ENCODE results near the gene RNF20. TPM values are rescaled to one million over a fixed set of nuclear protein-coding genes. Genes with fewer than 3 reads are reported as not detected.

The RNF20 gene, protein sequence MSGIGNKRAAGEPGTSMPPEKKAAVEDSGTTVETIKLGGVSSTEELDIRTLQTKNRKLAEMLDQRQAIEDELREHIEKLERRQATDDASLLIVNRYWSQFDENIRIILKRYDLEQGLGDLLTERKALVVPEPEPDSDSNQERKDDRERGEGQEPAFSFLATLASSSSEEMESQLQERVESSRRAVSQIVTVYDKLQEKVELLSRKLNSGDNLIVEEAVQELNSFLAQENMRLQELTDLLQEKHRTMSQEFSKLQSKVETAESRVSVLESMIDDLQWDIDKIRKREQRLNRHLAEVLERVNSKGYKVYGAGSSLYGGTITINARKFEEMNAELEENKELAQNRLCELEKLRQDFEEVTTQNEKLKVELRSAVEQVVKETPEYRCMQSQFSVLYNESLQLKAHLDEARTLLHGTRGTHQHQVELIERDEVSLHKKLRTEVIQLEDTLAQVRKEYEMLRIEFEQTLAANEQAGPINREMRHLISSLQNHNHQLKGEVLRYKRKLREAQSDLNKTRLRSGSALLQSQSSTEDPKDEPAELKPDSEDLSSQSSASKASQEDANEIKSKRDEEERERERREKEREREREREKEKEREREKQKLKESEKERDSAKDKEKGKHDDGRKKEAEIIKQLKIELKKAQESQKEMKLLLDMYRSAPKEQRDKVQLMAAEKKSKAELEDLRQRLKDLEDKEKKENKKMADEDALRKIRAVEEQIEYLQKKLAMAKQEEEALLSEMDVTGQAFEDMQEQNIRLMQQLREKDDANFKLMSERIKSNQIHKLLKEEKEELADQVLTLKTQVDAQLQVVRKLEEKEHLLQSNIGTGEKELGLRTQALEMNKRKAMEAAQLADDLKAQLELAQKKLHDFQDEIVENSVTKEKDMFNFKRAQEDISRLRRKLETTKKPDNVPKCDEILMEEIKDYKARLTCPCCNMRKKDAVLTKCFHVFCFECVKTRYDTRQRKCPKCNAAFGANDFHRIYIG
- total RNA-seq, result 21.2 TPM
- polyA plus RNA-seq, result 16.9 TPM
- long read RNA-seq, donor 1, result 0 reads
- long read RNA-seq, donor 2, result 0 reads
- long read RNA-seq, donor 3, partial matches to known transcripts, result 5 of 5 reads
- long read RNA-seq, donor 3, other reads (novel, unspliced or antisense), result 0 of 5 reads
- long read RNA-seq, donor 4, partial matches to known transcripts, result 6 of 6 reads
- long read RNA-seq, donor 4, other reads (novel, unspliced or antisense), result 0 of 6 reads
- long read RNA-seq, donor 5, partial matches to known transcripts, result 0 of 3 reads
- long read RNA-seq, donor 5, other reads (novel, unspliced or antisense), result 0 of 3 reads
- long read RNA-seq, donor 6, partial matches to known transcripts, result 10 of 10 reads
- long read RNA-seq, donor 6, other reads (novel, unspliced or antisense), result 0 of 10 reads
- long read RNA-seq, donor 7, partial matches to known transcripts, result 0 of 1 reads
- long read RNA-seq, donor 7, other reads (novel, unspliced or antisense), result 0 of 1 reads
- long read RNA-seq, donor 8, result 0 reads
- long read RNA-seq, donor 9, partial matches to known transcripts, result 0 of 2 reads
- long read RNA-seq, donor 9, other reads (novel, unspliced or antisense), result 0 of 2 reads
- long read RNA-seq, donor 10, result 0 reads

DNA sequence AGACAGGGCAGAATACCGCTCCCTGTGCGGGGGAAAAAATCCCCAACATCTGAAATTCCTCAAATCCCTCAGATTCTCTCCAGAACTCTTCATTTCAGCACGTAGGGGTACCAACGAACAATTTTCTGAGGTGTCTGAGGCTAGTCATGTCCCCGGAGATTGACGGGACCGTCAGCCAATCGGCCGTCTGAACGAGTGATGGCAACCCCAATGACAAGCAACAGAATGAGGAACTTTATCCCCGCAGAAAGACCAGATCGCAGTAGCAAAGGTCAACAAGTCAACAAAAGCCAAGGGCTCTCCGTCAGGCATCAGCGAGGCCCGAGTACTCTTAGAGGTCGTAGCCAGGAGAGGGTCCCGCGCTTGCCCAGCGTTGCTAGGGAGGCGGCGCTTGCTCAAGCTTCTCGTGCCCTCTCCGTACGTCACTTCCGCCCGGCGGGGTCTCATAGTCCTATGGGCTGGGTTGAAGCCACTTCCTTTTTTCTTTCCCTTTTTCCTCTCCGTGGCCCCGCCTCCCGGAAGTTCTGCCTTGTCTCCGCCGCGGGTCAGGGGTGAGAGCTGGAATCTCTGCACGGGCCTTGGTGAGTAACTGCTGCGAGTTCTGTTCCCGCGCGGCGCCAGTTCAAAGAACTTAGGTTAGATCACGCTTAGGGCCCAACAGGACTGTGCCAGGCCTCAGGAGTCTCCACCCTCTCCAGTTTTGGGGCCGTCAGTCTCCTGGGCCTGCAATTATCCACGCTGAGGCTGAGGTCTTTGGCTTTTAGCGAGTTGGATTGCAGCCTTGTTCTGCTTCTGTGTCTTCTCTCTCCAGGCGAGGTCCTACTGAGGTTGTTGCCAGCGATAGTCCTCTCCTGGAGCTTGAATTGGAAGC, at the start of gene RNF20:
RNF20 (plus strand) TSS at position 520 of the 871 bp plus-strand sequence. CDS start 1,571 bp downstream, outside the sequence.
- no peaks in the 10 kb centered on the region for H3K27me3 ChIP-seq (ENCODE audit: control insufficient read depth in 2 of 2, insufficient read depth in 1 of 2, low read length in 1 of 2)
- H3K4me3 ChIP-seq (ENCODE audit: low read length in 2 of 2), result peak within 1 kb of the TSS; percentile 82 to 91
- peak within 1 kb of the TSS; percentile 88 for H3K27ac ChIP-seq (ENCODE audit: low read depth in 1 of 2, low read length in 1 of 2)
- peaks cover 16 to 22% of the 10 kb centered on the region in 2 donors for H3K36me3 ChIP-seq (ENCODE audit: control insufficient read depth in 2 of 2, insufficient read depth in 2 of 2, low read length in 1 of 2)
- DNase-seq (ENCODE audit: low read depth in 6 of 9, low spot score in 9 of 9), result peak; percentile 98 to 100 (median 99)
- H3K9me3 ChIP-seq (ENCODE audit: control insufficient read depth in 2 of 2, insufficient read depth in 1 of 2, low read length in 1 of 2), result no peaks in the 10 kb centered on the region
- H3K4me1 ChIP-seq (ENCODE audit: control insufficient read depth in 2 of 2, insufficient read depth in 2 of 2, low read length in 2 of 2), result peaks cover 0 to 4% of the 10 kb centered on the region in 2 donors
- whole genome bisulfite sequencing, result under 1% methylated on average over 45 of the region's 45 CpGs

DNA sequence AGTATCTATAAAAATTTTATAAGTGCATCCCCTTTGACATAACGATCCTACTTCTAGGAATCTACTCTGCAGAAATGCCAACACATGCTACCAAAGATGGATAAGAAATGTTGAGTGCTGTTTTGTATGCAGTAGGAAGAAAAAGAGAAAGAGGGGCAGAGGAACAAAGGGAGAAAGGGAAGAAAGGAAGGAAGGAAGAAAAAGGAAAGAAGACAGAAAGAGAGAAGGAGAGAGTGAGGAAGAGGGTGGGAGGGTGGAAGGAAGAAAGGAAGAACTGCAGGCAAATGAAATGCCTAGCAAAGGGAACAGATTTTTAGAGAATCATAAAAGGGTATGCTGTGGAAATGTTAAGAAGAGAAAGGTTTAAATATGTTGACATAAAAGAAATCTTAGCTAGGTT, 49.6 kb upstream of the RNF20 start:
- 96% methylated on average over 1 of the region's 1 CpG for WGBS
- no peak overlapping the region for H3K27ac ChIP-seq (ENCODE audit: low read depth in 1 of 2, low read length in 1 of 2)
- H3K27me3 ChIP-seq (ENCODE audit: control insufficient read depth in 2 of 2, insufficient read depth in 1 of 2, low read length in 1 of 2), result peaks cover 26 to 35% of the 10 kb centered on the region in 2 donors
- no peaks in the 10 kb centered on the region for H3K9me3 ChIP-seq (ENCODE audit: control insufficient read depth in 2 of 2, insufficient read depth in 1 of 2, low read length in 1 of 2)
- no peak for DNase-seq (ENCODE audit: low read depth in 6 of 9, low spot score in 9 of 9)
- H3K36me3 ChIP-seq (ENCODE audit: control insufficient read depth in 2 of 2, insufficient read depth in 2 of 2, low read length in 1 of 2), result no peaks in the 10 kb centered on the region
- no peak overlapping the region for H3K4me3 ChIP-seq (ENCODE audit: low read length in 2 of 2)
- H3K4me1 ChIP-seq (ENCODE audit: control insufficient read depth in 2 of 2, insufficient read depth in 2 of 2, low read length in 2 of 2), result no peaks in the 10 kb centered on the region

DNA sequence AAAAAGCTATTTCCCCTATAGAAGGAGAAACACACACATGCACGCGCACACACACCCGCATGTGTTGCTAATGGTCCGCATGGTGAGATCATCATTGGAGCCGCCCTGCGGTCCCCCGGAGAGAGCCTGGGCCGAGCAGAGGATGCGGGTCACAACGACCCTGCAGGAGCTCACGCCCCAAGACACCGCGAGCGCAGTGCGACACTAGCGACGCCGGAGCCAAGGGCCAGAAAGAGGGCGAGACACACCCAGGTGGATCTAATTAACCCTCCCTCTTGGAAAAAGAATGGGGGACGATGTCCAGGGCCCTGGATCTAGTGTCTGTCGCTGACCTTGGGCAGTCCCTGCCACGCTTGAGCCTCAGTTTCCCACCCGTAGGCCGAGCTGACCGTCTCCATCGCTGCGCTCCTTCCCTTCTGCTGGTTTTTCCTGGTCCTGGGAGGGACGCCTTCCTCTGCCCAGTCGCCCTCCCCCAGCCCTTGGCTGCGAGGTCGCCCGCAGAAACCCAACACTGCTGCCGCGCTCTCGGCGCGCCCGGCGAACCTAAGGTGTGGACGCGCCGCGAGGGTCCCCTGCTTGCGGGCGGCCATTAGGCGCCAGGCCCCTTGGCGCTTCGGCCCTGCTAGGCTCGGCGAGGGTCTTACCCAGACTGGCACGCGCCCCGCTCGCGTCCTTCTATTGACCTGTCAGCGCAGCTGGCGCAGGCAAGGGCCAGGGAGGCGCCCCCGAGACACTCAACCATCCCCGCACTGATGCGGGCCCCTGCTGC, 47.5 kb upstream of the RNF20 start:
- peak overlapping the region in 1 of 2 donors; percentile 4 for H3K4me3 ChIP-seq (ENCODE audit: low read length in 2 of 2)
- H3K27ac ChIP-seq (ENCODE audit: low read depth in 1 of 2, low read length in 1 of 2), result no peak overlapping the region
- no peaks in the 10 kb centered on the region for H3K4me1 ChIP-seq (ENCODE audit: control insufficient read depth in 2 of 2, insufficient read depth in 2 of 2, low read length in 2 of 2)
- H3K27me3 ChIP-seq (ENCODE audit: control insufficient read depth in 2 of 2, insufficient read depth in 1 of 2, low read length in 1 of 2), result peaks cover 26 to 35% of the 10 kb centered on the region in 2 donors
- WGBS, result 6% methylated on average over 61 of the region's 61 CpGs
- DNase-seq (ENCODE audit: low read depth in 6 of 9, low spot score in 9 of 9), result no peak
- H3K36me3 ChIP-seq (ENCODE audit: control insufficient read depth in 2 of 2, insufficient read depth in 2 of 2, low read length in 1 of 2), result no peaks in the 10 kb centered on the region
- no peaks in the 10 kb centered on the region for H3K9me3 ChIP-seq (ENCODE audit: control insufficient read depth in 2 of 2, insufficient read depth in 1 of 2, low read length in 1 of 2)

DNA sequence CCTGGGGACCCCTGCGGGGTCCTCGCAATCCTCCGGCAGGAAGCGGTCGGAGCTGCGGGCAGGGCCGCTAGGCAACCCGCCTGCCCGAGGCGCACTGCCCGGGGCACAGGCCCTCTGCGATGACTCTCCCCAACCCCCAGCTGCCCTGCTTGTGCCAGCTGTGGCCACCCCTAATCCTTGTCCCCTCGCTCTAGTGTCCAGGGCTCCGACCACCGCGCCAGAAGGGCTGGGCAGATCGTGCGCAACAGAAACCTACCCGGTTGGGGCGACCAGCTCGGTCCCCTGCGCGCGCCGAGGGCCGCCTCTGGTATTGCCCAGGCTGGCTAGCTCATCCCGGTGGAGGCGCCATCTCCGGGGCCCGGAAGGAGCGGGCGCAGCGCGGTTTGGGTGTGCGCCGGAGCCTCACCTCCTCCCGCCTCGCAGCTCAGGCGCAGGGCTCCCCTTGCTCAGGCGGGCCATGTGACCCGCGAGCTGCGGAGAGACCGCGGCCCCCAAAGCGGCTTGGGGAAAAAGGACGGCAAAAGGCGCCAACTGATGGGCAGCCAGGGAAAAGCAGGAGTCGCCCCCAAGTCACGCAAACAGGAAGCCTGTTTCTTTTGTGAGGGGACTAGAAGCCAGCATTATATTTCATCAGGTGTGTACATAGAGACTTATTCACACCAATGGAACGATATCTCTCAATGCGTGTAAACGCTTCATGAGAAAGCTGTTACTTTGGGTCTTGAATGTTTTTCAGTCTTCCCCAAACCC, 46.8 kb upstream of the RNF20 start:
- H3K4me3 ChIP-seq (ENCODE audit: low read length in 2 of 2), result no peak overlapping the region
- no peaks in the 10 kb centered on the region for H3K36me3 ChIP-seq (ENCODE audit: control insufficient read depth in 2 of 2, insufficient read depth in 2 of 2, low read length in 1 of 2)
- no peak overlapping the region for H3K27ac ChIP-seq (ENCODE audit: low read depth in 1 of 2, low read length in 1 of 2)
- WGBS, result 4% methylated on average over 53 of the region's 53 CpGs
- H3K27me3 ChIP-seq (ENCODE audit: control insufficient read depth in 2 of 2, insufficient read depth in 1 of 2, low read length in 1 of 2), result peaks cover 26 to 35% of the 10 kb centered on the region in 2 donors
- no peaks in the 10 kb centered on the region for H3K4me1 ChIP-seq (ENCODE audit: control insufficient read depth in 2 of 2, insufficient read depth in 2 of 2, low read length in 2 of 2)
- H3K9me3 ChIP-seq (ENCODE audit: control insufficient read depth in 2 of 2, insufficient read depth in 1 of 2, low read length in 1 of 2), result no peaks in the 10 kb centered on the region
- no peak for DNase-seq (ENCODE audit: low read depth in 6 of 9, low spot score in 9 of 9)

DNA sequence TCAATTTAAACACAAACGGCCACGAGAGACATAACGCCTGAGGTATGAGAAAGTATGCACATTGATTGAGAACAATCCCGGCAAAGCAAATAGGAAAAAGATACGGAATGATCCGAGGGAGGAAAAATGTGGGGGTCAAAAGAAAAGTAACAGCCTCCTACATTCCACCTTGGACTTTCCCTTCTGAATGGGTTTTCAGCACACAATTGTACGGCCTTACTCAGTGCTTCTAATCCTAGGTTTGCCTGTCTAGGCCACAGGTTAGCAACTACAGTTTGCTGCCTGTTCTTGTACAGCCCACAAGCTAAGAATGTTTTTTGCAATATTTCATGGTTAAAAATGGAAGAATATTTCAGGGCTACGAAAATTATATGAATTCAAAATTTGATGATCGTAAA, 46.2 kb upstream of the RNF20 start:
- WGBS, result 64% methylated on average over 9 of the region's 9 CpGs
- DNase-seq (ENCODE audit: low read depth in 6 of 9, low spot score in 9 of 9), result no peak
- Histone ChIP-seq H3K4me1 (ENCODE audit: control insufficient read depth in 2 of 2, insufficient read depth in 2 of 2, low read length in 2 of 2) (no peaks in the 10 kb centered on the region), H3K36me3 (ENCODE audit: control insufficient read depth in 2 of 2, insufficient read depth in 2 of 2, low read length in 1 of 2) (no peaks in the 10 kb centered on the region), H3K9me3 (ENCODE audit: control insufficient read depth in 2 of 2, insufficient read depth in 1 of 2, low read length in 1 of 2) (no peaks in the 10 kb centered on the region), H3K4me3 (ENCODE audit: low read length in 2 of 2) (no peak overlapping the region), H3K27ac (ENCODE audit: low read depth in 1 of 2, low read length in 1 of 2) (no peak overlapping the region), H3K27me3 (ENCODE audit: control insufficient read depth in 2 of 2, insufficient read depth in 1 of 2, low read length in 1 of 2) (peaks cover 26 to 35% of the 10 kb centered on the region in 2 donors)

DNA sequence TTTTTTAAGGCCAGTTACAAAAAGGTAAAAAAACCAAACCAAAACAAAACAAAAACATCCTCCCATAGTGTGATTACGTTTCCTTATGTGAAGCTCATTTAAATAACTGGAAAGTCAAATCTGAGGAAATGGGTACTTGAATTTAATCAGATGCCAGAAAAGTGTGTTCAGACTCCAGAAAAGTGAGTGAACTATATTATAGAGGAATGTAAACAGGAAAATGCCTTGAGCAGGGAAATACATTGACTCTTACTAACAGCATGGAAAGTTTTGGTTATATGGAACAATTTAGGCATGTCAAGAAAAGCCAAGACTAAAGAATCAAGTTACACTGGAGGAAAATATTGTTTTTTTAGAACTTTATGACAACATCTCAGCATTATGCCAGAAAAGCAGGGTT, 37.8 kb upstream of the RNF20 start:
- Histone ChIP-seq H3K4me3 (ENCODE audit: low read length in 2 of 2) (no peak overlapping the region), H3K27ac (ENCODE audit: low read depth in 1 of 2, low read length in 1 of 2) (no peak overlapping the region), H3K27me3 (ENCODE audit: control insufficient read depth in 2 of 2, insufficient read depth in 1 of 2, low read length in 1 of 2) (no peaks in the 10 kb centered on the region), H3K9me3 (ENCODE audit: control insufficient read depth in 2 of 2, insufficient read depth in 1 of 2, low read length in 1 of 2) (no peaks in the 10 kb centered on the region), H3K36me3 (ENCODE audit: control insufficient read depth in 2 of 2, insufficient read depth in 2 of 2, low read length in 1 of 2) (no peaks in the 10 kb centered on the region), H3K4me1 (ENCODE audit: control insufficient read depth in 2 of 2, insufficient read depth in 2 of 2, low read length in 2 of 2) (no peaks in the 10 kb centered on the region)
- 56% methylated on average over 1 of the region's 1 CpG for WGBS
- peak in 2 of 9 donors; percentile 11 to 13 for DNase-seq (ENCODE audit: low read depth in 6 of 9, low spot score in 9 of 9)

DNA sequence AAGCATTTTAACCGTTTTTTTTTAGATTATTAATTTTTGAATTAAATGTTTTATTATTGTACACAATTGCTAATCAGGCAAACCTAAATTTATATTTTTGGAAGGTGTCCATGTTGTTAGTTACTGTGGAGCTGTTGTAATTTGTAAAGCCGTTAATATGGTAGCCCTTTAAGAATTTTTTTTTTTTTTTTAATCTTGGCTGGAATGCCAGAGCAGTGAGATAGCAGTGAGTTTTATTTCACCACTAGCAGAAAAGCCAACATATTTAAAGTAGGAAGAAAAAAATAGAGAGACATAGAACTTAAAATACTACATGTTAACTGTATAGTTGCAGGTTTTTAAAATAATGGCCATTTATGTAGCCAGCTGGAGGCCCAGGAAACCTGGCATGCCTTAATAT, 35.3 kb upstream of the RNF20 start:
- Histone ChIP-seq H3K36me3 (ENCODE audit: control insufficient read depth in 2 of 2, insufficient read depth in 2 of 2, low read length in 1 of 2) (no peaks in the 10 kb centered on the region), H3K4me3 (ENCODE audit: low read length in 2 of 2) (no peak overlapping the region), H3K9me3 (ENCODE audit: control insufficient read depth in 2 of 2, insufficient read depth in 1 of 2, low read length in 1 of 2) (no peaks in the 10 kb centered on the region), H3K27ac (ENCODE audit: low read depth in 1 of 2, low read length in 1 of 2) (no peak overlapping the region), H3K4me1 (ENCODE audit: control insufficient read depth in 2 of 2, insufficient read depth in 2 of 2, low read length in 2 of 2) (no peaks in the 10 kb centered on the region), H3K27me3 (ENCODE audit: control insufficient read depth in 2 of 2, insufficient read depth in 1 of 2, low read length in 1 of 2) (no peaks in the 10 kb centered on the region)
- WGBS, result 94% methylated on average over 2 of the region's 2 CpGs
- no peak for DNase-seq (ENCODE audit: low read depth in 6 of 9, low spot score in 9 of 9)

Measured in thymus (tissue), 14 donors.